Activated CD8-positive, alpha-beta memory T cell treated with anti-CD3 and anti-CD28 coated beads for 4 hours (primary cell): ENCODE results near the gene CDKN1C.

Source experiments
- DNase-seq, 2 donors: peaks; one replicate each; pipeline ENCODE4 v3.0.0-alpha.2; 2020; ENCODE audit warnings: low read depth in 2 of 2

Gene CDKN1C

GRCh38 chr11:2869561-2870427 lies 15.8 kb downstream of the CDKN1C start:
- no peak for DNase-seq

- DNase-seq: no peak
Measured at GRCh38 chr11:2869134-2869526, 16.4 kb downstream of the CDKN1C start.

GRCh38 chr11:2868506-2869133 lies 17.0 kb downstream of the CDKN1C start:
- no peak for DNase-seq

- DNase-seq: no peak
Measured at GRCh38 chr11:2867722-2868505, 17.7 kb downstream of the CDKN1C start.

GRCh38 chr11:2867142-2867541 lies 18.4 kb downstream of the CDKN1C start:
- DNase-seq: no peak

GRCh38 chr11:2865922-2866577 lies 19.5 kb downstream of the CDKN1C start:
- no peak for DNase-seq

GRCh38 chr11:2864901-2865300 lies 20.7 kb downstream of the CDKN1C start:
- DNase-seq: no peak

GRCh38 chr11:2863276-2863618 lies 22.3 kb downstream of the CDKN1C start:
- no peak for DNase-seq

- DNase-seq: no peak
Measured at GRCh38 chr11:2862395-2863275, 22.9 kb downstream of the CDKN1C start.

GRCh38 chr11:2860636-2861035 lies 24.9 kb downstream of the CDKN1C start:
- DNase-seq: no peak

- DNase-seq: no peak
Measured at GRCh38 chr11:2859699-2860037, 25.9 kb downstream of the CDKN1C start.

- DNase-seq: no peak
Measured at GRCh38 chr11:2858995-2859698, 26.4 kb downstream of the CDKN1C start.

- DNase-seq: no peak
Measured at GRCh38 chr11:2857918-2858317, 27.7 kb downstream of the CDKN1C start.

GRCh38 chr11:2857276-2857675 lies 28.3 kb downstream of the CDKN1C start:
- no peak for DNase-seq

GRCh38 chr11:2855162-2855561 lies 30.4 kb downstream of the CDKN1C start:
- no peak for DNase-seq

- DNase-seq: no peak
Measured at GRCh38 chr11:2853997-2854560, 31.5 kb downstream of the CDKN1C start.

- DNase-seq: no peak
Measured at GRCh38 chr11:2853401-2853800, 32.2 kb downstream of the CDKN1C start.

GRCh38 chr11:2849994-2850770 lies 35.4 kb downstream of the CDKN1C start:
- DNase-seq: no peak

GRCh38 chr11:2848497-2848896 lies 37.1 kb downstream of the CDKN1C start:
- DNase-seq: no peak
